GM18951 (cell line): Measurements from ENCODE around the gene PGAM1.
"Not testable (repeated sequence)": the region's sequence is repeated elsewhere in the genome, so short reads cannot be mapped to it uniquely, and the experiment has no call there.

Experiments used
- POLR2A ChIP-seq: IDR thresholded peaks from 4 replicates; pipeline ENCODE4 v1.6.1; 2011; ENCODE audit warnings: mild to moderate bottlenecking; ENCODE audit not compliant: insufficient read length, insufficient read depth; ENCODE audit errors: extremely low read depth
- in situ Hi-C: fragments of 300-500 bp; cut with MboI; formaldehyde crosslinking; loops from one replicate; pipeline ENCODE4 v1.12.0; 2022; ENCODE audit warnings: low sequenced_read_pairs, mixed read lengths, inconsistent platforms; ENCODE audit not compliant: unreplicated experiment

PGAM1 gene

DNA sequence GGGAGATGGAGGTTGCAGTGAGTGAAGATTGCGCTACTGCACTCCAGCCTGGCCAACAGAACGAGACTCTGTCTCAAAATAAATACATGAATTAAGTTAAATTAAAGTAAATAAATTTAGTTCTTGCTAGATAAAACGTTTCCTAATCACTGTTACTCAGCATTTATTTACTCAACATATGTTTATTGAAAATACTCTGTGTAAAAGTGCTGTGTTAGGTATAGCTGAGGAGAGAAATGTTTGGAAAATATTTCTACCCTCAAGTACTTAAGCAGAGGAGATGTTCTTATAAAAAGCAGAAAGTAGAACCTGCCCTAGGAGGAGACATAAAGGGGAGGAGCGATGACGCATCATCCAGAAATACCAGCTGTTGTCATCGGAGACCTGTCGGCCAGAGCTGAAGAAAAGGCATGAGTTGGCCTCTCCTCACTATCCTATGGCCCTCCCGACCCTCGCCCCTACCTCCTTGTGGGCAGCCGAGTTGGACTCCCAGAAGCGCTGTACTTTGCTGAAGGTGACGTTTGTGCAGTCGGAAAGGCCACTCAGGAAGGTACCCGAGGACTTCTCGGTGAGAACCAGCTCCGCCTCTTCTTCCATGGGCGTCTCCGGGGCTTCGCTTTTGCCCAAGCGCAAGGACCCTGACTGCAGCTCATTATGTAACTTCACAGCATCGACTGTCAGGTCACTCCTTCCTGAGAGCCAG, 26.0 kb upstream of the PGAM1 start:
- TF ChIP-seq POLR2A: no peak
- in situ Hi-C loops: no loop called here

DNA sequence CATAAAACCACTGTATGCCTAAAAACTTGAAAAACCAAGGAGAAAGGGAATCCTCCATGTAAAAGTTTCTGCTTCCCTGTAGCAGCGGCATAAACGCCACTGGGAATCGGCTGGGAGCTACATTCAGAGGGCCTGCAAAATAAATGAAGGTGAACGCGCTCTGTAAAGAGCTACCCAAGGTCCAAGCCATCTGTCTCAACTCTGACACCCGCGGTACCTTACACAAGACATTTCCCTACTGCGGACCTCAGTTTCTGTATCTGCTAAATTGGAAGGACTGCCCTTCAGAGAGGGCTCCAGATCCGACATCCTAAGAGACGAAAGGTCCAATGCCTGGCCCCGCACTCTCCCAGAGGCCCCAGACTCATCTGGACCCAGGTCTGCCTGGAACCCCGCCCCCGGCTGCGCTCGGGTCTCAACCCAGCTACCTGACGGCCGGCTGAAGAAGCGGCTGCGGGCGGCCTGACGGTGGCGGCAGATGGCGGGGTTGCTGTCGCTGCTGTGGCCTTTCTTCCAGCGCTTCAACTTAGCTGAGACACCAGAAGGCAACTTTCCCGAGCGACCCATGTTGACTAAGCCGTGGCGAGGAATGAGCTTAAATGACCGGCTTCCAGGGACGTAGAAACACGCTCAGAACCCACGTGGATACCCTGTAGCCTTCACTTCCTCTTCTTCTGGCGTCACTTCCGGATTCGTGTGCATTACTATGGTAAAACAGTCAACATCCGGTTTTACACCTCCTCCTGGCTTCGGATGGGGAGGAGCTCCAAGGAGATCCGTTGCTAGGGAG, 25.1 kb upstream of the PGAM1 start, which contains the start of gene RRP12:
TSS of gene RRP12 (minus strand) at position 676 of the 790 bp plus-strand sequence. CDS start at position 567, 109 bp downstream.
- in situ Hi-C loops: no loop called here
- TF ChIP-seq POLR2A: peak; percentile 66

GRCh38 chr10:97401455-97401919, 24.5 kb upstream of the PGAM1 start:
- no peak for TF ChIP-seq POLR2A
- in situ Hi-C loops: no loop called here

- in situ Hi-C loops: no loop called here
Measured at GRCh38 chr10:97404044-97404443, 21.9 kb upstream of the PGAM1 start.

GRCh38 chr10:97406064-97406463, 19.9 kb upstream of the PGAM1 start:
- in situ Hi-C loops: no loop called here
- no peak for TF ChIP-seq POLR2A

More at GRCh38 chr10:97404044-97404443, 21.9 kb upstream of the PGAM1 start:
- TF ChIP-seq POLR2A: no peak

- in situ Hi-C loops: not testable (repeated sequence)
Measured at GRCh38 chr10:97406483-97406882, 19.5 kb upstream of the PGAM1 start.

DNA sequence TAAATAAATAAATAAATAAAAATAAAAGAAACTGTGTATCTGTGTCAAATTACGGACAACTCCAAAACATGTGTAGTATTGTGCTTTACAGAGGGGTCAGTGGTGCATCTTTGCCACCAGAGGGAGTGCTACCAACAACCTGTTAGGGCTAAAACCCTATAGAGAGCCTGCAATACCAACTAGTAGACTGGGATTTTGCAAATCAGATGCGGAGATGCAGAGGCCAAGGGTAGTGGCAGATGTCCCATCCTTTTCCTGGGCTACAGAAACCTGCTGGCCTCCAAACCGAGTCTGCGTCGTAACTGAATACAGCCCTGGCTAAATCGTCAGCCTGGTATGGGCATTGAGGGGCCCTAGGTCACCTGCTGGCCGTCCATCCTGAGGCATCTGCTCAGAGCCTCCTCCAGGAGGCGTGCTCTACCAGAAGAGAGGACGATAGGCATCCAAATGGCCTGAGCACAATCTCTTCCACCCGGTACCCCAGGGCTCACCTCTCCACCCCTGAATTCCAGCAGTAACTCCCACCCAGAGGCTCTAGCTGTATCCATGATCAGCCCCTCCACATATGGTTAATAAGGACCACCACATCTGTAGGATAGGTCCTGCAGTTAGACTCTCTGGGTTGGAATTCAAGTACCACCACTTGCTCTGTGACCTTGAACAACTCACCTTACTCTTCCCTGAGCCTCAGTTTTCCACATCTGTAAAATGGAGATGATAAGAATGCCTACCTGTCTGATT, 18.6 kb upstream of the PGAM1 start:
- no peak for TF ChIP-seq POLR2A
- in situ Hi-C loops: no loop called here

- in situ Hi-C loops: no loop called here
- no peak for TF ChIP-seq POLR2A
Measured at GRCh38 chr10:97407952-97408248, 18.1 kb upstream of the PGAM1 start.

DNA sequence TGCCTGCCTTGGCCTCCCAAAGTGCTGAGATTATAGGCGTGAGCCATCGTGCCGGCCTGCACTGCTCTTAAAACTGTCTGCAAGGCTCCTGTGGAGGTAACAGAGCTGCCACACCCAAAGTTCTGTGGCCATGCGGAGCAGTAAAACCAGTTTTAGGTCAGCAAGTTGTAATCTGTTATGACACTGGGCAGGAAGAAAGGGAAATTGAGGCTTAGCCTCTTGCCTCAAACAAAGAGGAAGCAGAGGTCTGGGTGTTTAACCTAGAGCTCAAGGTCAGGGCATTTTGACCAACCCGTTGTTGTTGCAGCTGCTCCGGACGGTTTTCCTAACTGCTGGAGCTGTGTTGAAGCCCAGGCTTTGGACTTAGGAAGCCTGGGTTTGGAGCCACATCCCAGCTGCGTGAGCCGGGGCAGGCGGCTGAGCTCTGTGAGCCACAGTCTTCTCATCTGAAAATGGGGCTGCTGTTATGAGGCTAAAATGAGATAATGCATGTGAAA, 17.4 kb upstream of the PGAM1 start:
- TF ChIP-seq POLR2A: no peak
- in situ Hi-C loops: no loop called here

DNA sequence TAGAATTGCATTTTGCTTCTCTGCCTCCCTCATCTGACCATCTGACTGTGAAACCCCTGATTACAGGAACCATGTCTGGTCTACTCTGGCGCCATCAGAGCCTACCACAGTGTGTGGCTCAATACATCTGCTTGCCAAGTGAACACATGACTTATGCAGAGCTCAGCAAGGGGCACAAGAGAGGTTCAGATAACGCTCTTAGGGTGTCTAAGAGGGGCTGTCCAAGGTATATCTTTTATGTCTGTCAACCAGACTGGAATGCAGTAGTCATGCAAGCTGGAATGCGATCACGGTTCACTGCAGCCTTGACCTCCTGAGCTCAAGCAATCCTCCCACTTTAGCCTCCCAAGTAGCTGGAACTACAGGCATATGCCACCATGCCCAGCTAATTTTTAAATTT, 14.6 kb upstream of the PGAM1 start:
- TF ChIP-seq POLR2A: no peak

GRCh38 chr10:97412891-97413304, 13.1 kb upstream of the PGAM1 start:
- in situ Hi-C loops: no loop called here
- TF ChIP-seq POLR2A: no peak

More for the DNA sequence above, 14.6 kb upstream of the PGAM1 start:
- in situ Hi-C loops: no loop called here

- no peak for TF ChIP-seq POLR2A
- in situ Hi-C loops: no loop called here
Measured at GRCh38 chr10:97416565-97416964, 9.4 kb upstream of the PGAM1 start.

DNA sequence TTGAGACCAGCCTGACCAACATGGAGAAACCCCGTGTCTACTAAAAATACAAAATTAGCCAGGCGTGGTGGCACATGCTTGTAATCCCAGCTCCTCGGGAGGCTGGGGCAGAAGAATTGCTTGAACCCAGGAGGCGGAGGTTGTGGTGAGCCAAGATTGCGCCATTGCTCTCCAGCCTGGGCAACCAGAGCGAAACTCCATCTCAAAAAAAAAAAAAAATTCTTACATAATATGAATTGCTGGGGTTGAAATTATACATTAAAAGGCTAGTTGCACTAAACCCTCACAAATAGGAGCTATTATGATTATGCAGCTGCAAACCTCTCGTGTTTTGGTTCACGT, 2.3 kb upstream of the PGAM1 start:
- in situ Hi-C loops: not testable (repeated sequence)

DNA sequence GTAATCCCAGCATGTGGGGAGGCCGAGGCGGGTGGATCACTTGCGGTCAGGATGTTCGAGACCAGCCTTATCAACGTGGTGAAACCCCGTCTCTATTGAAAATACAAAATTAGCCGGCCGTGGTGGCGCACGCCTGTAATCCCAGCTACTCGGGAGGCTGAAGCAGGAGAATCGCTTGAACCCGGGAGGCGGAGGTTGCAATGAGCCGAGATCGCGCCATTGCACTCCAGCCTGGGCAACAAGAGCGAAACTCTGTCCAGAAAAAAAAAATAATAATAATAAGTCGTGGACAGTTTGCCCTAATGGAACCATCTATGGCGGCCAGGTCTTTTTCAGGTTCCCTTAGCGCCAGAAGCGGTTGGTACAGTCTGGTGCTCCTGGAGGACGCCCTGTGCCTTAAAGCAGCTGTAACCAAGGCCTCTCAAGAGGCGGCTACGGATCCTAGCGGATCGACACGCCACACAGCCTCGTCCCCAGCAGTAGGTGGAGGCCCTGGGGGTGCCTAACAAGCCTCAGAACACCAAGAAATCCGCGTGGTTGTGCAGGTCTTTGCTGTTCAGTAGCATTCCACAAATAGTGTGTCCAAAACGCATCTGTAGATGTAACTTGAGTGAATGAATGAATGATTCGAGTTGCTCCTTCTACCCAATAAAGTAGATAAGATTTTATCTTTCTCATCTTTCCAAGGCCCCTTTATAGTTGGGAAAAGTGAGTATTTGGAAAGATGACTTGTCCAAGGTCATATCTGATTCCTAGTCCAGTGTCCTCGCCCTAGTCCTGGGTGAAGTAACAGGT, 982 bp downstream of the PGAM1 start:
- in situ Hi-C loops: no loop called here
- no peak for TF ChIP-seq POLR2A
